ENCODE results near the gene KCNIP1. TPM values are rescaled to one million over a fixed set of nuclear protein-coding genes. Genes with fewer than 3 reads are reported as not detected.

The KCNIP1 gene
- total RNA-seq, 1 experiment from 2014 or later, result not detected

- in situ Hi-C loops (cut with HindIII; ENCODE audit: low pct_unique_long_range_greater_than_20kb, low sequenced_read_pairs), result no loop called here
- POLR2A ChIA-PET, result no interaction called here
Measured at GRCh38 chr5:170644501-170644900, 140.7 kb downstream of the KCNIP1 start.

GRCh38 chr5:170648541-170648940, 144.7 kb downstream of the KCNIP1 start:
- no peak for TF ChIP-seq REST (IDR thresholded peaks at IDR 0.05; ENCODE audit: insufficient read depth in 1 of 2, low read depth in 2 of 2, low read length in 1 of 2)
- in situ Hi-C loops (cut with HindIII; ENCODE audit: low pct_unique_long_range_greater_than_20kb, low sequenced_read_pairs), result no loop called here
- Histone ChIP-seq H3K27me3 (ENCODE audit: control insufficient read depth, insufficient read depth, low read length) (peaks cover 2% of the 10 kb centered on the region), H3K9me3 (ENCODE audit: control insufficient read depth, insufficient read depth, low read depth, low read length) (no peaks in the 10 kb centered on the region), H3K27ac (ENCODE audit: low read length) (no peak overlapping the region), H3K4me3 (ENCODE audit: low read depth in 2 of 2, low read length in 2 of 2) (no peak overlapping the region), H3K36me3 (ENCODE audit: control insufficient read depth, insufficient read depth, low read length) (no peaks in the 10 kb centered on the region), H3K4me1 (ENCODE audit: control insufficient read depth, insufficient read depth, low read length) (no peaks in the 10 kb centered on the region)
- BruUV-seq (replicated peaks), result no TSS peak
- ATAC-seq (no peak), DNase-seq (ENCODE audit: low read depth, low spot score) (no peak)
- intact Hi-C loops (cut with micrococcal nuclease; ENCODE audit: unreplicated experiment), result loop anchor here (10.0 kb wide), 1 partner anchor 696 kb away; no protein-coding TSS in a partner anchor
- POLR2A ChIA-PET, result no interaction called here
- CTCF ChIA-PET, result no interaction called here

More at GRCh38 chr5:170644501-170644900, 140.7 kb downstream of the KCNIP1 start:
- CTCF ChIA-PET, result no interaction called here
- BruUV-seq (replicated peaks), result no TSS peak
- TF ChIP-seq CTCF (IDR thresholded peaks at IDR 0.05), result no peak
- TF ChIP-seq SIN3A (IDR thresholded peaks at IDR 0.05; ENCODE audit: borderline replicate concordance, insufficient read depth, low read depth, low read length), result no peak
- TF ChIP-seq POLR2AphosphoS5 (IDR thresholded peaks at IDR 0.05; ENCODE audit: low read depth, low read length), result no peak
- no peak for TF ChIP-seq TCF7L2 (IDR thresholded peaks at IDR 0.05; ENCODE audit: low read depth, low read length)
- TF ChIP-seq REST (IDR thresholded peaks at IDR 0.05; ENCODE audit: insufficient read depth in 1 of 2, low read depth in 2 of 2, low read length in 1 of 2), result no peak
- DNase-seq (ENCODE audit: low read depth, low spot score), result no peak
- no peaks in the 10 kb centered on the region for H3K4me1 ChIP-seq (ENCODE audit: control insufficient read depth, insufficient read depth, low read length)
- no peaks in the 10 kb centered on the region for H3K36me3 ChIP-seq (ENCODE audit: control insufficient read depth, insufficient read depth, low read length)
- H3K27ac ChIP-seq (ENCODE audit: low read length), result no peak overlapping the region
- H3K27me3 ChIP-seq (ENCODE audit: control insufficient read depth, insufficient read depth, low read length), result peaks cover 4% of the 10 kb centered on the region
- no peak for ATAC-seq
- H3K4me3 ChIP-seq (ENCODE audit: low read depth in 2 of 2, low read length in 2 of 2), result no peak overlapping the region
- intact Hi-C loops (cut with micrococcal nuclease; ENCODE audit: unreplicated experiment), result loop anchor here (10.0 kb wide), 1 partner anchor 700 kb away; no protein-coding TSS in a partner anchor
- H3K9me3 ChIP-seq (ENCODE audit: control insufficient read depth, insufficient read depth, low read depth, low read length), result no peaks in the 10 kb centered on the region

Measured in Panc1 (cell line).